OCI-LY3 (cell line): ENCODE data around the gene PDLIM5.

Experiments used
- H2AFZ ChIP-seq: fragments of 200-600, 300-600 bp; shearing (Covaris generic); 2 replicates; pipeline ENCODE4 v1.6.0; 2014; ENCODE audit warnings: antibody characterized with exemption, low read depth, low read length
- H3K27ac ChIP-seq: fragments of 200-600, 300-600 bp; sonication (generic); 2 replicates; pipeline ENCODE4 v1.5.1; 2014; ENCODE audit warnings: mild to moderate bottlenecking, low read length, moderate library complexity, mixed read lengths
- H3K27me3 ChIP-seq: fragments of 200-600, 300-600 bp; sonication (generic); 2 replicates; pipeline ENCODE4 v1.6.1; 2014; ENCODE audit warnings: low read depth, low read length, mixed read lengths
- H3K36me3 ChIP-seq: fragments of 200-600, 300-600 bp; sonication (generic); replicated peaks from 2 replicates; pipeline ENCODE3; 2014; ENCODE audit warnings: low read depth, low read length, mixed read lengths
- H3K4me1 ChIP-seq: fragments of 300-600, 200-600 bp; sonication (generic); 2 replicates; pipeline ENCODE4 v1.6.1; 2014; ENCODE audit warnings: low read length, mixed read lengths
- H3K4me2 ChIP-seq: fragments of 200-600, 300-600 bp; sonication (generic); 2 replicates; pipeline ENCODE4 v1.6.1; 2014; ENCODE audit warnings: low read length, mixed read lengths
- H3K4me3 ChIP-seq: fragments of 300-600, 200-600 bp; sonication (generic); 2 replicates; pipeline ENCODE4 v1.5.1; 2014; ENCODE audit warnings: antibody characterized with exemption, mild to moderate bottlenecking, low read length, moderate library complexity
- H3K79me2 ChIP-seq: fragments of 300-600, 200-600 bp; shearing (Covaris generic); 2 replicates; pipeline ENCODE4 v1.6.1; 2014; ENCODE audit warnings: mild to moderate bottlenecking, low read length, mixed read lengths
- H3K9ac ChIP-seq: fragments of 300-600, 200-600 bp; shearing (Covaris generic); 2 replicates; pipeline ENCODE4 v1.6.0; 2014; ENCODE audit warnings: mild to moderate bottlenecking, low read length, moderate library complexity
- H3K9me3 ChIP-seq: fragments of 200-600, 300-600 bp; shearing (Covaris generic); 2 replicates; pipeline ENCODE4 v1.6.1; 2014; ENCODE audit warnings: low read length, mixed read lengths; ENCODE audit not compliant: insufficient read depth
- H4K20me1 ChIP-seq: fragments of 200-600, 300-600 bp; sonication (generic); 2 replicates; pipeline ENCODE4 v1.6.1; 2016; ENCODE audit warnings: low read length, mixed read lengths; ENCODE audit not compliant: insufficient read depth
- EZH2phosphoT487 ChIP-seq: fragments of 200-600 bp; shearing (Covaris generic); IDR thresholded peaks from 2 replicates; pipeline ENCODE4 v1.6.1; 2018; ENCODE audit warnings: antibody characterized with exemption, mixed run types, low read depth
- TF ChIP-seq, protein P1 (sequence below): fragments of 200-600, 300-600 bp; sonication (generic); IDR thresholded peaks from 2 replicates; pipeline ENCODE4 v1.5.1; 2014; ENCODE audit warnings: antibody characterized with exemption, low read length, low read depth

The PDLIM5 gene

DNA sequence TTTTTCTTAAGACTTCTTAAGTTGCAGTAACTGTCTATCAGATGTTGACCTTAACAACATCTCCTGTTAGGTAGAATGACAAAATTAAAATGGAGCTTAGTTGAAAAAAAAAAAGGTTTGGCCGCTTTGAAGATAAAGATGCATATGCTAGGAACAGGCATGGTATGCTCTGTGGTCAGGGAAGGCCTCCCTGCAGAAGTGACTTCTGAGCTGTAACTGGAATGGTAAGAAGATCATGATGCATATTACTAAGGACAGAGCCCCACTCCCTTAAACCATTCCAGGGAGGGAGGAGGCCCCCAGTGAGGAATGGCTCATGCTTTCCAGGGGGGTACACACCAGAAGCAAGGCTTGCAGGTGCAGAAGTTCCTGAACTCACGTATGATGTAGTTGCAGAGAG, 43.7 kb downstream of the PDLIM5 start:
- no peaks in the 10 kb centered on the region for H3K27me3 ChIP-seq
- H3K4me3 ChIP-seq = no peak overlapping the region
- H2AFZ ChIP-seq = no peak overlapping the region
- no peaks in the 10 kb centered on the region for H3K4me1 ChIP-seq
- no peak for TF ChIP-seq EZH2phosphoT487
- TF ChIP-seq, protein P1, sequence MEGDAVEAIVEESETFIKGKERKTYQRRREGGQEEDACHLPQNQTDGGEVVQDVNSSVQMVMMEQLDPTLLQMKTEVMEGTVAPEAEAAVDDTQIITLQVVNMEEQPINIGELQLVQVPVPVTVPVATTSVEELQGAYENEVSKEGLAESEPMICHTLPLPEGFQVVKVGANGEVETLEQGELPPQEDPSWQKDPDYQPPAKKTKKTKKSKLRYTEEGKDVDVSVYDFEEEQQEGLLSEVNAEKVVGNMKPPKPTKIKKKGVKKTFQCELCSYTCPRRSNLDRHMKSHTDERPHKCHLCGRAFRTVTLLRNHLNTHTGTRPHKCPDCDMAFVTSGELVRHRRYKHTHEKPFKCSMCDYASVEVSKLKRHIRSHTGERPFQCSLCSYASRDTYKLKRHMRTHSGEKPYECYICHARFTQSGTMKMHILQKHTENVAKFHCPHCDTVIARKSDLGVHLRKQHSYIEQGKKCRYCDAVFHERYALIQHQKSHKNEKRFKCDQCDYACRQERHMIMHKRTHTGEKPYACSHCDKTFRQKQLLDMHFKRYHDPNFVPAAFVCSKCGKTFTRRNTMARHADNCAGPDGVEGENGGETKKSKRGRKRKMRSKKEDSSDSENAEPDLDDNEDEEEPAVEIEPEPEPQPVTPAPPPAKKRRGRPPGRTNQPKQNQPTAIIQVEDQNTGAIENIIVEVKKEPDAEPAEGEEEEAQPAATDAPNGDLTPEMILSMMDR = no peak
- H3K4me2 ChIP-seq = no peak overlapping the region
- H3K9ac ChIP-seq = no peak overlapping the region
- no peaks in the 10 kb centered on the region for H3K9me3 ChIP-seq
- no peaks in the 10 kb centered on the region for H3K79me2 ChIP-seq
- H3K36me3 ChIP-seq = no peaks in the 10 kb centered on the region
- H4K20me1 ChIP-seq = no peaks in the 10 kb centered on the region
- H3K27ac ChIP-seq = no peak overlapping the region

DNA sequence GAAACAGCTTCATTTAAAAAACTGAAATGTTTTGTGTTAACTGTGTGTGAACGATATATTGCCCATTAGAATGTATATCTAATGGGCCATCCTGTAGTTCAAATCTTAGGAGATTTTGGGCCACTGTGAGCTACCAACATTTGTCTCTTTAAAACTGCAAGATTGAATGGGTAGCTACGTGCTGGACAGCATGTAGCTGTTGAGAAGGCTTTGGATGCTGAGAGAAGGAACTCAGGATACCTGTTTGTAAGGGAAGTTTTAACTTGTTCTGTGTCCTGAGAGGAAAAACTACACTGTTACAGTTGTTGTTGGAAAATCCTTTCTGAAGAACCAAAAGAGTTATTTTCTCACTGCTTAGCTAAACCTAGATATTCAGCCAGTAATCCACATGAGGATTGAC, 45.9 kb downstream of the PDLIM5 start:
- Histone ChIP-seq H2AFZ (no peak overlapping the region), H3K27ac (no peak overlapping the region), H3K9ac (no peak overlapping the region), H3K27me3 (no peaks in the 10 kb centered on the region), H3K4me1 (no peaks in the 10 kb centered on the region), H3K4me2 (no peak overlapping the region), H3K4me3 (no peak overlapping the region), H3K9me3 (no peaks in the 10 kb centered on the region), H4K20me1 (no peaks in the 10 kb centered on the region), H3K36me3 (no peaks in the 10 kb centered on the region), H3K79me2 (no peaks in the 10 kb centered on the region)
- no peak for TF ChIP-seq EZH2phosphoT487
- TF ChIP-seq, protein P1 = no peak

DNA sequence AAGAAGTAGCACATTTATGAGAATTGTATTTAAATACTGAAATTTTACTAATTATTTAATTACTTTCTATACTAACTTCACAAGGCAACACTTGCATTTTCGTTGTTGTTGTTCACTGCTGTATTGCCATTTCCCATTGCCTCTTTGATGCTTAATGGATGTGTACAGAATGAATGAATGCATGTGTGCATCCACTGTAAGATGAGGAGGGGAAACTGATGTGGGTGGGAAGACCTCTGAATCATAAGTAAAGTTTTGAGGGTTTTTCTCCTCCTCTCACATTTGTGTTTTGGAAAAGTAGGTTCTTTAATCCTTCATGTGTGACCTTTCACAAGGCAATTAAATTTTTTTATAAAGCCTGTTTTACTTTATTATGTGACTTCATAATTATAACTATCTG, 46.8 kb downstream of the PDLIM5 start:
- H3K36me3 ChIP-seq = no peaks in the 10 kb centered on the region
- H3K4me1 ChIP-seq = no peaks in the 10 kb centered on the region
- H2AFZ ChIP-seq = no peak overlapping the region
- H3K4me2 ChIP-seq = no peak overlapping the region
- no peaks in the 10 kb centered on the region for H4K20me1 ChIP-seq
- H3K9me3 ChIP-seq = no peaks in the 10 kb centered on the region
- no peaks in the 10 kb centered on the region for H3K79me2 ChIP-seq
- H3K4me3 ChIP-seq = no peak overlapping the region
- H3K27me3 ChIP-seq = no peaks in the 10 kb centered on the region
- no peak overlapping the region for H3K27ac ChIP-seq
- no peak overlapping the region for H3K9ac ChIP-seq
- TF ChIP-seq, protein P1 = no peak
- TF ChIP-seq EZH2phosphoT487 = no peak

DNA sequence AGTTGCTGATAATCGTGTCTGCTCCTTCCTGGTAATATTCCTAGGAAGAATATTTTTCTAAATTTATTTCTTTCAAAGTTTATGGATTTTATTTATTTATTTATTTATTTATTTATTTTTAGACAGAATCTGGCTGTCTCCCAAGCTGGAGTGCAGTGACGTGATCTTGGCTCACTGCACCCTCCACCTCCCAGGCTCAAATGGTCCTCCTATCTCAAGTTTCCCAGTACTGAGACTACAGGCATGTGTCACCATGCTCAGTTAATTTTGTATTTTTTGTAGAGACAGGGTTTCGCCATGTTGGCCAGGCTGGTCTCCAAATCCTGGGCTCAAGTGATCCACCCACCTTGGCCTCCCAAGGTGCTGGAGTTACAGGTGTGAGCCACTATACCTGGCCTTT, 48.9 kb downstream of the PDLIM5 start:
- no peaks in the 10 kb centered on the region for H4K20me1 ChIP-seq
- no peak overlapping the region for H3K27ac ChIP-seq
- no peak for TF ChIP-seq EZH2phosphoT487
- TF ChIP-seq, protein P1 = no peak
- no peak overlapping the region for H3K4me2 ChIP-seq
- no peaks in the 10 kb centered on the region for H3K27me3 ChIP-seq
- no peaks in the 10 kb centered on the region for H3K79me2 ChIP-seq
- H3K9ac ChIP-seq = no peak overlapping the region
- no peaks in the 10 kb centered on the region for H3K4me1 ChIP-seq
- H2AFZ ChIP-seq = no peak overlapping the region
- no peaks in the 10 kb centered on the region for H3K9me3 ChIP-seq
- no peak overlapping the region for H3K4me3 ChIP-seq
- no peaks in the 10 kb centered on the region for H3K36me3 ChIP-seq
